Adrenal gland (tissue), 19 donors: ENCODE results near the gene ANP32E. TPM values are rescaled to one million over a fixed set of nuclear protein-coding genes. Genes with fewer than 3 reads are reported as not detected.

Source experiments
- DNase-seq, 7 donors: peaks; one replicate each; pipeline ENCODE4 v3.0.0-alpha.2; 2019 to 2020
- H3K27ac ChIP-seq, 5 donors: fragments of 200-600 bp; sonication (generic) in 4 of 5; 1 replicate in 3 of 5; 2 replicates in 2 of 5; pipeline versions ENCODE4 v1.5.1 to v1.8.0; 2016 to 2020; ENCODE audit warnings: mild to moderate bottlenecking in 1 of 5
- H3K27me3 ChIP-seq: fragments of 200-600 bp; 2 replicates; pipeline ENCODE4 v1.8.0; 2021
- H3K36me3 ChIP-seq, 2 donors: fragments of 200-600 bp; replicated peaks in 1 of 2; 1 replicate in 1 of 2; 2 replicates in 1 of 2; pipeline versions ENCODE4 v1.5.1 to v1.8.0; 2018 to 2022
- H3K4me1 ChIP-seq, 2 donors: fragments of 200-600 bp; replicated peaks in 1 of 2; 1 replicate in 1 of 2; 2 replicates in 1 of 2; pipeline versions ENCODE4 v1.5.1 to v1.8.0; 2018 to 2021
- H3K4me3 ChIP-seq, 4 donors: fragments of 200-600 bp; sonication (generic) in 3 of 4; one replicate each; pipeline ENCODE4 v1.5.1; 2016 to 2018
- H3K9me3 ChIP-seq, 3 donors: fragments of 200-600 bp; sonication (generic) in 1 of 3; replicated peaks in 1 of 3; 1 replicate in 2 of 3; 2 replicates in 1 of 3; pipeline versions ENCODE4 v1.5.1 to v1.8.0; 2016 to 2021
- POLR2A ChIP-seq, 2 donors: fragments of 450-650 bp; IDR thresholded peaks; one replicate each; pipeline ENCODE4 v1.6.1; 2017; ENCODE audit warnings: antibody characterized with exemption in 2 of 2, mild to moderate bottlenecking in 2 of 2, moderate library complexity in 1 of 2
- WGBS, 4 donors: extraction: QIAGEN DNeasy Blood & Tissue Kit in 2 of 4; methylation state at CpG; one replicate each; pipeline versions ENCODE4 v1.1.5 to v1.1.7; 2013 to 2017; 5-methylcytosine and 5-hydroxymethylcytosine counted together
- intact Hi-C, 2 donors: fragments of 100-400 bp; cut with DNase I; formaldehyde crosslinking; loops; one replicate each; pipeline versions ENCODE4 v1.14.1 to v1.15.0; 2022 to 2023
- long read RNA-seq, 10 donors: library from polyadenylated mRNA in 3 of 10; unstranded in 2 of 10; stranded (forward) in 1 of 10; transcript quantifications; one replicate each; pipeline ENCODE4 v2.0.0 and lab custom pipeline, GENCODE V29; 2021 to 2026
- polyA plus RNA-seq, 3 donors: library from polyadenylated mRNA; stranded (reverse); fragments of 200-250 nt in 2 of 3; fragments of 350-450 nt in 1 of 3; fragmentation: Illumina TruSeq in 1 of 3; extraction: RNeasy Lipid Tissue Mini Kit (QIAGEN cat#74804) in 1 of 3; gene quantifications; one replicate each; pipeline ENCODE4 v1.2.3, GENCODE V29; 2013 to 2014
- total RNA-seq, 9 donors: library from RNA; depleted of rRNA in 4 of 9; stranded (reverse); fragments of >200 nt in 4 of 9; fragments of 120-200 nt in 1 of 9; fragmentation: NEBNext Ultra II Directional in 1 of 9; extraction: Animal tissue kit (Norgen Biotek cat#: 25700) in 1 of 9; gene quantifications; one replicate each; pipeline versions ENCODE4 v1.1.0 to v1.2.4, GENCODE V29; 2013 to 2023
- TF ChIP-seq, protein P1 (sequence below), 6 experiments: fragments of 450-650 bp in 4 of 6; fragments of 200-600 bp in 2 of 6; sonication (generic) in 1 of 6; IDR thresholded peaks; 1 replicate in 5 of 6; 2 replicates in 1 of 6; pipeline versions ENCODE4 v1.5.1 to v1.8.0; 2016 to 2021; ENCODE audit warnings: antibody characterized with exemption in 6 of 6, mild to moderate bottlenecking in 2 of 6, moderate library complexity in 1 of 6
- donor health status: healthy with polysubstance abuse.
- donor health status: Bipolar disorder and iron deficiency.
- donor health status: DM: yes; HTN: yes; CAD: no.
- donor health status: DM: no; HTN: no; CAD: no.
- donor health status: DM: no; HTN: no; CAD: no.
- donor health status: DM: yes; HTN: yes; CAD: no.

ANP32E gene
- total RNA-seq (10 to 100 TPM; 13.2 to 48.2 (median 23.0) TPM), polyA plus RNA-seq (10 to 100 TPM; 35.8 to 81.9 (median 50.3) TPM)
- long read RNA-seq, donor 1, transcript ANP32E-208 (7 exons, 3,451 nt): major isoform, 16 of 29 reads
- long read RNA-seq, donor 1, partial matches to known transcripts: 12 of 29 reads
- long read RNA-seq, donor 1, other reads (novel, unspliced or antisense): 0 of 29 reads
- long read RNA-seq, donor 2, transcript ANP32E-208 (7 exons, 3,451 nt): major isoform, 10 of 61 reads
- long read RNA-seq, donor 2, partial matches to known transcripts: 50 of 61 reads
- long read RNA-seq, donor 2, other reads (novel, unspliced or antisense): 0 of 61 reads
- long read RNA-seq, donor 3, transcript ANP32E-208 (7 exons, 3,451 nt): major isoform, 14 of 14 reads
- long read RNA-seq, donor 3, partial matches to known transcripts: 0 of 14 reads
- long read RNA-seq, donor 3, other reads (novel, unspliced or antisense): 0 of 14 reads
- long read RNA-seq, donor 4, transcript ANP32E-208 (7 exons, 3,451 nt): major isoform, 5 of 52 reads
- long read RNA-seq, donor 4, partial matches to known transcripts: 6 of 52 reads
- long read RNA-seq, donor 4, other reads (novel, unspliced or antisense): 41 of 52 reads
- long read RNA-seq, donor 5, transcript ANP32E-208 (7 exons, 3,451 nt): major isoform, 42 of 48 reads
- long read RNA-seq, donor 5, partial matches to known transcripts: 0 of 48 reads
- long read RNA-seq, donor 5, other reads (novel, unspliced or antisense): 6 of 48 reads
- long read RNA-seq, donor 6, transcript ANP32E-208 (7 exons, 3,451 nt): major isoform, 8 of 36 reads
- long read RNA-seq, donor 6, partial matches to known transcripts: 11 of 36 reads
- long read RNA-seq, donor 6, other reads (novel, unspliced or antisense): 17 of 36 reads
- long read RNA-seq, donor 7, transcript ANP32E-208 (7 exons, 3,451 nt): major isoform, 7 of 8 reads
- long read RNA-seq, donor 7, partial matches to known transcripts: 0 of 8 reads
- long read RNA-seq, donor 7, other reads (novel, unspliced or antisense): 0 of 8 reads
- long read RNA-seq, donor 8, transcript ANP32E-208 (7 exons, 3,451 nt): major isoform, 23 of 48 reads
- long read RNA-seq, donor 8, partial matches to known transcripts: 25 of 48 reads
- long read RNA-seq, donor 8, other reads (novel, unspliced or antisense): 0 of 48 reads
- long read RNA-seq, donor 9, transcript ANP32E-208 (7 exons, 3,451 nt): major isoform, 10 of 10 reads
- long read RNA-seq, donor 9, partial matches to known transcripts: 0 of 10 reads
- long read RNA-seq, donor 9, other reads (novel, unspliced or antisense): 0 of 10 reads
- long read RNA-seq, donor 10, partial matches to known transcripts: 0 of 4 reads
- long read RNA-seq, donor 10, other reads (novel, unspliced or antisense): 0 of 4 reads

DNA sequence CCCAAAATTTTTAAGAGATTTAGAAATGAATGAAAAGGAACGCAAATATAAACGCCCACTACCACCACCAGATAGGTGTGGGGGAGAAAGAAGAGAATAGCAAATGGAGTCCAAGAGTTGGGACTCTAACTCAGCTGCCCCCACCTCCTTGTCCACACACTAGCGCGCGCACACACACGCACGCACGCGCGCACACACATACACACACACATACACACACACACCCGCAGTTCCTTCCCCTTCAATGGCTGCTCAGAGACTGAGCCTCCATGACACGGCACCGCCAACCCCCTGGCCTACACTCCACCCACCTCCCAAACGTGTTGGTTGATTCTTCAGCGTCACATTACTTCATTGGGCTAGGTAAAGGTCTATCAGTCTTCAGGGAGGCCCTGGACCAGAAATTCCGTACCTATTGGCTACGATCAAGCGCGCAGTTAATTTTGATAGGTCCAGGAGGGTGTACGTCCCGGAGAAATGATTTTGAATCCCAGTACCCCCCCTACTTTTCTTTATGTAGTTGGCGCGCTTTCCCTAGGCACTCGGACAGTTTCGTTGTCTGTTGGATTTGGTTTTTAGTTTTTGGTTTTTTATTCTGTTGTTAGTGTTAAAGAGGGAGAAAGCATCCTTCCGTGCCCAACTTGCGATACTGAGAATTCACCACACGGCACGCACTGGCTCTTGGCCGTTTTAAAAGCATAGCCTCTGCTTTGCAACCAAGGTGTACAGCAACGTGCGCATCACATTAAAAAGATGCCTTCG lies at the start of gene ANP32E:
ANP32E (minus strand) TSS at position 261 of the 762 bp plus-strand sequence. CDS start 326 bp downstream, outside the sequence.
- H3K27me3 ChIP-seq: no peaks in the 10 kb centered on the region
- peak; percentile 94 to 99 (median 97) for DNase-seq
- H3K9me3 ChIP-seq: no peaks in the 10 kb centered on the region
- peak within 1 kb of the TSS; percentile 70 to 90 (median 79) for H3K4me3 ChIP-seq
- peaks cover 4 to 17% of the 10 kb centered on the region in 2 donors for H3K4me1 ChIP-seq
- H3K36me3 ChIP-seq: peaks cover 0 to under 1% of the 10 kb centered on the region in 2 donors
- intact Hi-C loops: no loop called here
- 0 to 1% (median 0%) methylated on average over 32 to 33 of the region's 33 CpGs for WGBS, 4 donors
- peak within 1 kb of the TSS; percentile 97 to 99 (median 98) for H3K27ac ChIP-seq
- peak; percentile 82 to 96 for TF ChIP-seq POLR2A (IDR thresholded peaks at IDR 0.05)
- TF ChIP-seq, protein P1, sequence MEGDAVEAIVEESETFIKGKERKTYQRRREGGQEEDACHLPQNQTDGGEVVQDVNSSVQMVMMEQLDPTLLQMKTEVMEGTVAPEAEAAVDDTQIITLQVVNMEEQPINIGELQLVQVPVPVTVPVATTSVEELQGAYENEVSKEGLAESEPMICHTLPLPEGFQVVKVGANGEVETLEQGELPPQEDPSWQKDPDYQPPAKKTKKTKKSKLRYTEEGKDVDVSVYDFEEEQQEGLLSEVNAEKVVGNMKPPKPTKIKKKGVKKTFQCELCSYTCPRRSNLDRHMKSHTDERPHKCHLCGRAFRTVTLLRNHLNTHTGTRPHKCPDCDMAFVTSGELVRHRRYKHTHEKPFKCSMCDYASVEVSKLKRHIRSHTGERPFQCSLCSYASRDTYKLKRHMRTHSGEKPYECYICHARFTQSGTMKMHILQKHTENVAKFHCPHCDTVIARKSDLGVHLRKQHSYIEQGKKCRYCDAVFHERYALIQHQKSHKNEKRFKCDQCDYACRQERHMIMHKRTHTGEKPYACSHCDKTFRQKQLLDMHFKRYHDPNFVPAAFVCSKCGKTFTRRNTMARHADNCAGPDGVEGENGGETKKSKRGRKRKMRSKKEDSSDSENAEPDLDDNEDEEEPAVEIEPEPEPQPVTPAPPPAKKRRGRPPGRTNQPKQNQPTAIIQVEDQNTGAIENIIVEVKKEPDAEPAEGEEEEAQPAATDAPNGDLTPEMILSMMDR (IDR thresholded peaks at IDR 0.05): peak in 3 of 6 experiments; percentile 46 to 57 (median 49)

DNA sequence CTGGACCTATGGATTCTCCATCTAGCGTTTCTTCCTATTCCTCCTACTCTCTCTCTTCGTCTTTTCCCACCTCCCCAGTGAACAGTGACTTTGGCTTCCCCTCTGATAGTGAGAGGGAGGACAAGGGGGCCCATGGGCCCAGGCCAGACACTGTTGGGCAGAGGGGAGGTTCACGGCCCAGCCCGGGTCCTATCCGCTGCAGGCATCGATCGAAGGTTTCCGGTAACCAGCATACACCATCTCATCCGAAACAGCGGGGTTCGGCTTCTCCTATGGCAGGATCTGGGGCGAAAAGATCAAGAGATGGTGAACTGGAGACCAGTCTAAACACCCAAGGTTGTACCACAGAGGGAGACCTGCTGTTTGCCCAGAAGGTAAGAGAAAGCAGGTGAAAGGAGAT lies 47.3 kb upstream of the ANP32E start:
- TF ChIP-seq, protein P1 (IDR thresholded peaks at IDR 0.05): no peak
- no peak for TF ChIP-seq POLR2A (IDR thresholded peaks at IDR 0.05)
- Histone ChIP-seq H3K4me3 (peak overlapping the region in 2 of 4 donors; percentile 57 to 69), H3K27me3 (no peaks in the 10 kb centered on the region), H3K36me3 (peaks cover 0 to 17% of the 10 kb centered on the region in 2 donors), H3K4me1 (peaks cover 12 to 15% of the 10 kb centered on the region in 2 donors), H3K9me3 (no peaks in the 10 kb centered on the region), H3K27ac (peak overlapping the region in 2 of 5 donors; percentile 89 to 93)
- 83 to 85% (median 84%) methylated on average over 10 to 12 of the region's 12 CpGs for WGBS, 4 donors
- intact Hi-C loops: no loop called here
- no peak for DNase-seq

DNA sequence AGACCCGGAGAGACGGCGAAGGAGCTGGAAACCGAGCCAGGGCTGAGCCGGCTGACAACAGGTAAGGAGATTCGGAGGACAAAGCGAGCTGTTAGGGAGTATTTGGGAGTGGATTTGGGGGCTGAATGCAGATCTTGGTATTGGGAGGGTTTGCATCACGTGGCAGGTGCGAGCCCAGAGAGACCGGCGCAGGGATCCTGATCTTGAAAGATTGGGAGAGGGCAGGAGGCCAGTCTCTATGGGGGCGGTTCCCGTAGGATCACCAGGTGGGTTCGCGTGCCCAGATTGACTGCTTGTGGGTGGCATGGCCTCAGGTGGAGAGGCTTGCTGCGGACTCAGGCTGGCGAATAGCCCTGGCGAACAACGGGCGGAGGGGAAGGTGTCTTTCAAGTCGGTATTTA lies 46.6 kb upstream of the ANP32E start:
- Histone ChIP-seq H3K9me3 (no peaks in the 10 kb centered on the region), H3K4me3 (peak overlapping the region; percentile 13 to 69 (median 58)), H3K27me3 (no peaks in the 10 kb centered on the region), H3K27ac (peak overlapping the region in 4 of 5 donors; percentile 73 to 97 (median 91)), H3K4me1 (peaks cover 12 to 15% of the 10 kb centered on the region in 2 donors), H3K36me3 (peaks cover 0 to 17% of the 10 kb centered on the region in 2 donors)
- 1 to 7% (median 5%) methylated on average over 17 to 21 of the region's 21 CpGs for WGBS, 4 donors
- peak in 4 of 7 donors; percentile 77 to 86 (median 82) for DNase-seq
- intact Hi-C loops: no loop called here
- TF ChIP-seq POLR2A (IDR thresholded peaks at IDR 0.05): peak; percentile 67 to 84
- TF ChIP-seq, protein P1 (IDR thresholded peaks at IDR 0.05): peak in 1 of 6 experiments; percentile 4
